Activated gamma-delta T cell (primary cell): ENCODE data around the gene STX4.

Experiments
- DNase-seq: peaks from one replicate; lab custom pipeline; 2025; lab: John Stamatoyannopoulos, UW

The STX4 gene

DNA sequence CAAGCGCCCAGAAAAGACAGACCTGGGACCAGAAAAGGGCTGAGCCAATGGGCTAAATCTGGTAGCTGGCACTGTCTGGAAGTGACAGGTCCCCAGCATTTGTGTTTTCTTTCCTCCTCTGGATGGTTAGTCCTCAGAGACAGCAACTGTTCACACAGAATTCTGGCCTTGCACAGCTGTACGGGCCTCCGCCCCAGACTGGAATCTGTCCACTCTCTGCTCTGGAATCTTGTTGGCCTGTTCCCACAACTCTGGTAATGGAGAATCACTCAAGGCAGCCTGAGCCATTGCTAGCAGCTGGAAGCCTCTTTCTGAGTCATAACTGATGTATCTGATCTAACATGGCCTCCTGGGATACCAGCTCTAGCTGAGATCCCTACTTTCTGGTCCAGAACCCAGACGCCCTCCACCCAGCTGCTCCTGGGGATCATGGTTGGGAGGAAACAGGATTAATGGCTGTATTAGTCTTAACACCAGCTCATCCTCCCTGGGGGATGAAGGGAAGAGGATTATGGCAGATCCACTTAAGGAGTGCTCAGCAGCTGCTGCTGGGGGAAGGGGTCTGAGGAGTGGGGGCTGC, 31.6 kb downstream of the STX4 start:
- no peak for DNase-seq

- DNase-seq: no peak
Measured at GRCh38 chr16:31067342-31067741, 34.0 kb downstream of the STX4 start.

DNA sequence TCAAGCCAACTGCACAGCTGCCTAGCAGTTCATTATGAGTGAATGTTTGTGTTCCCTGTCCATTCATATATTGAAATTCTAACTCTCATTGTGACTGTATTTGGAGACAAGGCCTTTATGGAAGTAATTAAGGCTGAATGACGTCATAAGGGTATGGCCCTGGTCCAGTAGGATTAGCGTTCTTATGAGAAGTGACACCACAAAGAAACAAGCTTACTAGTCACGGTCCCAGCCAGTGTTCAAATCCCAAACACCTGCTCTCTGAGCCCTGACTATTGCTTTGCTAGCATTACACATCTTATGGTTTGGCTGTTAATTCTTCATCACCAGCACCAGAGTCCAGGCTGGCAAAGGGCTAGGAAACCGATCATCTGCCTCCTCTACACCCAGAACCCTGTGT, 38.5 kb downstream of the STX4 start:
- DNase-seq: no peak

DNA sequence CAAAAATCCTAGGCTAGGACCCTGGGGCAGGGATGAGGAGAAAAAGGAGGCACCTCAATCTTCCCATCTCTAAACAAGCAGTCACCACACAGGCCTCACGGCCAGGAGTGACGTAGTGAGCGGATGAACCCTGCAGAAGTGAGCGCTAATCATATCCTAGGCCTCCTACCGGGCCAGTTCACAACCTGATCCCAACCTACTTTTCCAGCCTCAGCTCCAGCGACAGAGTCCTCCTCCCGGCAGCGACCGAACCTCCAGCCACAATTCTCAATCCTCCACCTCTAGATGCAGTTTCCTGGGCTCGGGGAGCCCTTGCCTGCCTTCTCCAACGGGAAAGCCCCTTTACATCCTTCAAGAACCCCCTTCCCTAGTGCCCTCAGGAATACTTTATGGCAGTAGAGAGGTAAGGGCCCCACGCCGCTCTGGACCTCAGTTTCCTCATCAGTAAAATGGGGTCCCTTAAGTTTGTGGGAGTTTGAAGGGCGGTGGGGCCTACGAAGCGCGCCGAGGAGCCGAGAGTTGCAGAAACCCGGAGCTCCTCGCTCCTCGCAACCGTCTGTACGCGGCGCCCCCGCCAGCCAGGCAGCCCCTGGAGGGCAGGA, 39.3 kb downstream of the STX4 start:
- DNase-seq: no peak

GRCh38 chr16:31073142-31073969, 40.0 kb downstream of the STX4 start:
- DNase-seq: peak; percentile 87

DNA sequence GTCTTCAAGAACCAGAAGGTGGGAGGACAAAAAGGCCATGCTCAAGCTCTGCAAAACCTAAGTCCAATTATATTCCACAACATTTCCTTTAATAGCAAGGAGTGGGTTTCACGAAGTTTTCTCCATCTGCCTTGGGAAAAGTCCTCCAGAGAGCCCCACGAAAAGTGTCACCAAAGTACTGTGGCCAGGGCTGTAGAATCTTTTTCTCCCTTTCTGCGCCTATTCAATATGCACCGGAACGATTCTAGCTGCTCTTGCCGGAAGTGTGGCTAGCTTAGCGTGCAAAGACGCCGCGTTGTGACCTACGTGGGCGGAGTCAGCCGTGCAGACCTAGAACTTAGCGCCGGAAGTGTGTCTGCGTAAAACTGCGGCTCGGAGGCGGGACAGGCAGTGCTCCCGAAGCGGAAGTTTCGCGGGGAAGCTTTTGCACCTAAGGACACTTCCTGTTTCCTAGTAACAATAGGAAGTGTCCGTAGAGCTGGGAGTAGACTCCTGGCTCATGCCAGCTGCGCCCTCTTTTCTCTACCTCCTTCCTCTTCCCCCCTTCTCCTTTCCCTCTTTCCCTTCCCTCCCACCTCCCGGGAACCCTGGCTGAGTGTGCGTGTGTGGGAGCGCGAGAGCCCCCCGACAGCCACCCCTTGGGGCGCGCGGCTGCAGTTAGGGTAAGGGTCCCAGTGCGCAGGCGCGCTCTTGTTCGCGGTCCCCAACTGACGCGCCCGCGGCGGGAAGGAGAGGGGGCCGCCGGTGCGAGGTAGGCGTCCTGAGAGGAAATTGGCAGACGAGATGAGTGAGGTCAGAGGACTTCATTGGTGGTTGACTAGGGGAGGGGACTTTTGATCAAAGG, 40.8 kb downstream of the STX4 start, which contains the start of the genes ZNF646 and ZNF668:
TSS of gene ZNF646 (plus strand) at position 453 of the 844 bp plus-strand sequence. CDS start 1,903 bp downstream, outside the sequence.
TSS of gene ZNF668 (minus strand) at position 271 of the 844 bp plus-strand sequence. CDS start 9,781 bp downstream, outside the sequence.
- peak; percentile 79 for DNase-seq

DNA sequence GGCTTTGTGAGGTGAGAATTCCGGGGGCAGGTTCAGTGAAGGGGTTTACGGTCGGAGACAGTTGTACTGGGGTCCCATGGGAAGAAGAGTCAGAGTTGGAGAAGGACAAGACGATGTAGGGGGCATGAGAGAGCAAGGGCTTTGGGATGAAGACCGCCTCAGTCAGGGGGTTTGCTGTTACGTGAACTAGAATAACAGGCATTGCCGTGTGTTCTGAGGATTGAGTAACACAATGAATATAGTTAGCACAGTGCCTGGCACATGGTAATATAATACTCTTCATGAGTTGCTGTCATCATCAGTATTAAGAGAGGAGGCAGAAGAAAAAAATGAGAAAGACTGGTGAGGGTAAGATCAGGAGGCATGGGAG, 41.4 kb downstream of the STX4 start:
- DNase-seq: no peak

DNA sequence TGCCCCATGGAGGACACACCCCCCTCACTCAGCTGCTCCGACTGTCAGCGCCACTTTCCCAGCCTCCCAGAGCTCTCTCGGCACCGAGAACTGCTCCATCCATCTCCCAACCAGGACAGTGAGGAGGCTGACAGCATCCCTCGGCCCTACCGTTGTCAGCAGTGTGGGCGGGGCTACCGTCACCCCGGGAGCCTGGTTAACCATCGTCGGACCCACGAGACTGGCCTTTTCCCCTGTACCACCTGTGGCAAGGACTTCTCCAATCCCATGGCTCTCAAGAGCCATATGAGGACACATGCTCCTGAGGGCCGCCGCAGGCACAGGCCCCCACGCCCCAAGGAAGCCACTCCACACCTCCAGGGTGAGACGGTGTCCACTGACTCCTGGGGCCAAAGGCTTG, 43.0 kb downstream of the STX4 start:
- DNase-seq: no peak

- no peak for DNase-seq
Measured at GRCh38 chr16:31077024-31077423, 43.7 kb downstream of the STX4 start.

DNA sequence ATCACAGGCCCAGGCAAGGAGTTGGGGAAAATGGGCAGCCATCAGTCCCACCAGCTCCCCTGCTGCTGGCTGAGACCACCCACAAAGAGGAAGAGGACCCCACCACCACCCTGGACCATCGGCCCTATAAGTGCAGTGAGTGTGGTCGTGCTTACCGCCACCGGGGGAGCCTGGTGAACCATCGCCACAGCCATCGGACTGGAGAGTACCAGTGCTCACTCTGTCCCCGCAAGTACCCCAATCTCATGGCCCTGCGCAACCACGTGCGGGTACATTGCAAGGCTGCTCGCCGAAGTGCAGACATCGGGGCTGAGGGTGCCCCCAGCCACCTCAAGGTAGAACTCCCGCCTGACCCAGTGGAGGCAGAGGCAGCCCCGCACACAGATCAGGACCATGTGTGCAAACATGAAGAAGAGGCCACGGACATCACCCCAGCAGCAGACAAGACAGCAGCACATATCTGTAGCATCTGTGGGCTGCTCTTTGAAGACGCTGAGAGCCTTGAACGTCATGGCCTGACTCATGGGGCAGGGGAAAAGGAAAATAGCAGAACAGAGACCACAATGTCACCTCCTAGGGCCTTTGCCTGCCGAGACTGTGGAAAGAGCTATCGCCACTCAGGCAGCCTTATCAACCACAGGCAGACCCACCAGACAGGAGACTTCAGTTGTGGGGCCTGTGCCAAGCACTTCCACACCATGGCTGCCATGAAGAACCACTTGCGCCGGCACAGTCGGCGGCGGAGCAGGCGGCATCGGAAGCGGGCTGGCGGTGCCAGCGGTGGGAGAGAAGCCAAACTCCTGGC, 44.4 kb downstream of the STX4 start:
- no peak for DNase-seq

DNA sequence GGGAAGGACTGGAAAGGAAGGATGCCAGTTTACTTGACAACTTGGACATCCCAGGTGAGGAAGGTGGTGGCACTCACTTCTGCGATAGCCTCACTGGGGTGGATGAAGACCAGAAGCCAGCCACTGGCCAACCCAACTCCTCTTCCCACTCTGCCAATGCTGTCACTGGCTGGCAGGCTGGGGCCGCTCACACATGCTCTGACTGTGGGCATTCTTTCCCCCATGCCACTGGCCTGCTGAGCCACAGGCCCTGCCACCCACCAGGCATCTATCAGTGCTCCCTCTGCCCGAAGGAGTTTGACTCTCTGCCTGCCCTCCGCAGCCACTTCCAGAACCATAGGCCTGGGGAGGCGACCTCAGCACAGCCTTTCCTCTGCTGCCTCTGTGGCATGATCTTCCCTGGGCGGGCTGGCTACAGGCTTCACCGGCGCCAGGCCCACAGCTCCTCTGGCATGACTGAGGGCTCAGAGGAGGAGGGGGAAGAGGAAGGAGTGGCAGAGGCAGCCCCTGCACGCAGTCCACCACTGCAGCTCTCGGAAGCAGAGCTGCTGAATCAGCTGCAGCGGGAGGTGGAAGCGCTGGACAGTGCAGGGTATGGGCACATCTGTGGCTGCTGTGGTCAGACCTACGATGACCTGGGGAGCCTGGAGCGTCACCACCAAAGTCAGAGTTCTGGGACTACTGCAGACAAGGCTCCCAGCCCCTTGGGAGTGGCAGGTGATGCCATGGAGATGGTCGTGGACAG, 45.4 kb downstream of the STX4 start:
- DNase-seq: no peak

GRCh38 chr16:31079342-31079944, 46.1 kb downstream of the STX4 start:
- DNase-seq: no peak

- DNase-seq: no peak
Measured at GRCh38 chr16:31080035-31080629, 46.8 kb downstream of the STX4 start.

DNA sequence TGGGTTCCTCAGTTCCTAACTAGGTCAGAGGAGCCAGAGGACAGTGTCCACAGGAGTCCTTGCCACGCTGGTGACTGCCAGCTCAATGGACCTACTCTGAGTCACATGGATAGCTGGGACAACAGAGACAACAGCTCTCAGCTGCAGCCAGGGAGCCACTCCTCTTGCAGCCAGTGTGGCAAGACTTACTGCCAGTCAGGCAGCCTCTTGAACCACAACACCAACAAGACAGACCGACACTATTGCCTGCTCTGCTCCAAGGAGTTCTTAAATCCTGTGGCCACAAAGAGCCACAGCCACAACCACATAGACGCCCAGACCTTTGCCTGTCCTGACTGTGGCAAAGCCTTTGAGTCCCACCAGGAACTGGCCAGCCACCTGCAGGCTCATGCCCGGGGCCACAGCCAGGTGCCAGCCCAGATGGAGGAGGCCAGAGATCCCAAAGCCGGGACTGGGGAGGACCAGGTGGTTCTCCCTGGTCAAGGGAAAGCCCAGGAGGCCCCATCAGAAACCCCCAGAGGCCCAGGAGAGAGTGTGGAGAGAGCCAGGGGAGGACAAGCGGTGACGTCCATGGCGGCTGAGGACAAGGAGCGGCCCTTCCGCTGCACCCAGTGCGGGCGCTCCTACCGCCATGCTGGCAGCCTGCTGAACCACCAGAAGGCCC, 47.5 kb downstream of the STX4 start:
- no peak for DNase-seq

DNA sequence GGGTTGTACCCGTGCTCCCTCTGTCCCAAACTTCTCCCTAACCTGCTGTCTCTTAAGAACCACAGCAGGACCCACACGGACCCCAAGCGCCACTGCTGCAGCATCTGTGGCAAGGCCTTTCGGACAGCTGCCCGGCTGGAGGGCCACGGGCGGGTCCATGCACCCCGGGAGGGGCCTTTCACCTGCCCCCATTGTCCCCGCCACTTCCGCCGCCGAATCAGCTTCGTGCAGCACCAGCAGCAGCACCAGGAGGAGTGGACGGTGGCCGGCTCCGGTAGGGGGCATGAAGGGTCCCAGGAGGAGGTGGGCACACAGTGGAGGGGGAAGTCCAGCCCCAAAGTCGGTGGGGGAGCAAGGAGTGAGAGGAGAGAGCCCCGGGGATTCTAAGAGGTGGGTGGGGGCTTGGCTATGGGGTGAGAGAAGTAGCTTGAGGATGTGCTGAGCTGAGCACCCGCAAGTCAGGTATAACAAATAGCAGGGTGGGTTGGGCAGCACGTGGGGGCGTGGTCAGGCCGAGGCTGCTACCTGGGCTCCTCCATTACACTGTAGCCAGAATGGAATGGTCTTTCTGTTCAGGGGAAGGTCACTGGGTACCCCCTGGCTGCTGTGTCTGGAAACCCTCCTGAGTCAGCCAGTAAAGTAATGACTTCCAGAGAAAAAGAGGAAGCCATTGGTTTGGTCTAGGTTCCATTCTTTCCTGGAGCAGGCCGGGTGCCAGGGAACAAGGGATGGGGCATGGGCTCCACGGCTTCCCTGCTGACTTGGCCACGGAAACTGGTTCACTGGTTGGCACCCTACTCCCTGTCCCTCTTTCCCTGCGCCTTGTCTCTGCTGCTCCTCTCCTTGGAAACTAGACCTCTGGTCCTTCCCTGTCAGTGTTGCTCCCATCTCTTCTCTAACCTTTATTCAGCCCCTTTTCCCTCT, 48.3 kb downstream of the STX4 start:
- DNase-seq: no peak

GRCh38 chr16:31082368-31083045, 49.1 kb downstream of the STX4 start:
- no peak for DNase-seq

- no peak for DNase-seq
Measured at GRCh38 chr16:31083081-31083480, 49.7 kb downstream of the STX4 start.
